ENCODE measurements around the gene NPR1.
"Not testable (repeated sequence)": the region's sequence is repeated elsewhere in the genome, so short reads cannot be mapped to it uniquely, and the experiment has no call there.

The NPR1 gene

DNA sequence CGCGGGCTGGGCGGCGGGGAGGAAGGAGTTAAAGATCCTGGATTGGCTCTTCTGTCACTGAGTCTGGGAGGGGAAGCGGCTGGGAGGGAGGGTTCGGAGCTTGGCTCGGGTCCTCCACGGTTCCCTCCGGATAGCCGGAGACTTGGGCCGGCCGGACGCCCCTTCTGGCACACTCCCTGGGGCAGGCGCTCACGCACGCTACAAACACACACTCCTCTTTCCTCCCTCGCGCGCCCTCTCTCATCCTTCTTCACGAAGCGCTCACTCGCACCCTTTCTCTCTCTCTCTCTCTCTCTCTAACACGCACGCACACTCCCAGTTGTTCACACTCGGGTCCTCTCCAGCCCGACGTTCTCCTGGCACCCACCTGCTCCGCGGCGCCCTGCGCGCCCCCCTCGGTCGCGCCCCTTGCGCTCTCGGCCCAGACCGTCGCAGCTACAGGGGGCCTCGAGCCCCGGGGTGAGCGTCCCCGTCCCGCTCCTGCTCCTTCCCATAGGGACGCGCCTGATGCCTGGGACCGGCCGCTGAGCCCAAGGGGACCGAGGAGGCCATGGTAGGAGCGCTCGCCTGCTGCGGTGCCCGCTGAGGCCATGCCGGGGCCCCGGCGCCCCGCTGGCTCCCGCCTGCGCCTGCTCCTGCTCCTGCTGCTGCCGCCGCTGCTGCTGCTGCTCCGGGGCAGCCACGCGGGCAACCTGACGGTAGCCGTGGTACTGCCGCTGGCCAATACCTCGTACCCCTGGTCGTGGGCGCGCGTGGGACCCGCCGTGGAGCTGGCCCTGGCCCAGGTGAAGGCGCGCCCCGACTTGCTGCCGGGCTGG lies at the start of gene NPR1:
Gene NPR1 (plus strand): TSS at position 170 of the 818 bp plus-strand sequence. CDS start 421 bp downstream, at position 591.
- DNase-seq (ENCODE audit: low read depth in 2 of 2): no peak

DNA sequence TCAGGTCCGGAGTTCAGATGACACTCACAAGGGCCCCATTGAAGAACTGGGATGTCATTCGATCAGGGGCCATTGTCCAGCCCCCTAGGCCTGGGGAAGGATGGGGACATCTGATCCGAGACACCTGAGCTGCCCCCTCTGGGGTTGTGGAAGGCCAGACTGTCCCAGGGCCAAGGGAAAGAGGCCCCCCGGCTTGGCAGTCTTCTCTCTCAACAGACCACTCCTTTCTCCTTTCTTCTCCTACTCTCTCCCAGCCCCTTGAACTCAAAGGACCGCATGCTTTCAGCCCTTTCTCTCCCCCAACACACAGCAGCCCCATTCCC lies 49.2 kb upstream of the NPR1 start:
- DNase-seq (ENCODE audit: low read depth in 2 of 2): no peak

GRCh38 chr1:153629971-153630370 lies 48.5 kb upstream of the NPR1 start:
- no peak for DNase-seq (ENCODE audit: low read depth in 2 of 2)

- no peak for DNase-seq (ENCODE audit: low read depth in 2 of 2)
Observed at GRCh38 chr1:153630384-153630783, 48.1 kb upstream of the NPR1 start.

DNA sequence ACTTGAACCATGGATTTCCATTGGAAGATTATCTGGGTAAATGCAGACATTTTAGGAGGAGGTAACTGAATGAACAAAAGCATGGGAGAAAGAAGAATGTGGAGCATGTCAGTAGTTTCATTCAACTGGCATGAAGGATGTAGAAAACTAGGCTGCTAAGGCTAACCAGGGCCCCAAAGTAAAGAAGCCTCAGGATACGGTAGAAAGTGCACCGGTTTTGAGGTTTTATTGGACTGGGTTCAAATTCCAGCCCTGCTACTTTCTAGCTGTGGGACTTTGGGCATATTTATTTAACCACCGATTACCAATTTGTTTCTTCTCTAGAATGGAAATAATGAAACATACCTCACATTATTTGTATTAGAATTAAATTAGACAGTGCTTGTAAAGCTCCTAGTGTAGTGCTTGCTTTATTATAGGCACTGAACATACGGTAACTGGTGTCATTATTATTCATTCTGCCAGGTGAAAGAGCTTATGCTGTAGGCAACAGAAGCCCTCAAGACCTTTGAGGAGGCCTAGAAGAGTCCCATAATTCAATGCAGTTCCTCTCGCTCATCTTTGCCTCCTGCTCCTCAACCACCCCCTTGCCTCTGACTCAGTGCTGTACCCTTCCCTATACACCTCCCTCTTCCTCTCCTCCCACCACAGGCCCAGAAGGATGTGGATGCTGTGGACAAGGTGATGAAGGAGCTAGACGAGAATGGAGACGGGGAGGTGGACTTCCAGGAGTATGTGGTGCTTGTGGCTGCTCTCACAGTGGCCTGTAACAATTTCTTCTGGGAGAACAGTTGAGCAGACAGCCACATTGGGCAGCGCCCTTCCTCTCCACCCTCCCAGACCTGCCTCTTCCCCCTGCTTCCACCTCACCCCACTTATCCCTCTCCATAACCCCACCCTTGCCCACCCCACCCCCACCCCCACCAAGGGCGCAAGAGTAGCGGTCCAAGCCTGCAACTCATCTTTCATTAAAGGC lies 47.2 kb upstream of the NPR1 start:
- no peak for DNase-seq (ENCODE audit: low read depth in 2 of 2)

DNA sequence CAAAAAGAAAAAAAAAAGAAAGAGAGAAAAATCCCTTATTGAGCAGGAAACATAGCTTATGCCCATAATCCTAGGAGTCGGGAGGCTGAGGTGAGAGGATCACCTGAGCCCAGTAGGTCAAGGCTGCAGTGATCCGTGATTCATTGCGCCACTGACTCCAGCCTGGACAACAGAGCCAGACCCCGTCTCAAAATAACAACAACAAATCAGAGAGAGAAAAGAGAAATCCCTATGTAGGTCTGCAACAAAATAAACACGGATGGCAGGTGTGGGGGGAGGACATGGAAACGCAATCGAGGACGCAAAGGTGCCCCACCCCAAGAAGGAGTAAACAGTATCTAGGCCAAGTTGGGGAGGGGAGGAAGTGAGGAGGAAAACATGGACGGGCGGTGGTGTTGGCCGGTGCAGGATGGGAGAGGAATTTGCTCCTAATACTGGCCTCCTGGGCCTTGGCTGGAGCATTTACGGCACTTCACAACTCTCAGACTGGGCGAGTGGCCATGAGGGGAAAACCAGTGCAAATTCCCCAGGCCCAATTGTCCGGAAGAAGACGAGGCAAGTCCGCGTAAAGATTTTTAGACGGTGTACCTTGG lies 45.2 kb upstream of the NPR1 start:
- DNase-seq (ENCODE audit: low read depth in 2 of 2): no peak

GRCh38 chr1:153633754-153634665 lies 44.5 kb upstream of the NPR1 start, which contains the start of gene CHTOP:
Gene CHTOP, plus strand, starts transcription at chr1:153634066. Its CDS starts 2,523 bp downstream, at chr1:153636589.
- DNase-seq (ENCODE audit: low read depth in 2 of 2): peak; percentile 96 to 97

DNA sequence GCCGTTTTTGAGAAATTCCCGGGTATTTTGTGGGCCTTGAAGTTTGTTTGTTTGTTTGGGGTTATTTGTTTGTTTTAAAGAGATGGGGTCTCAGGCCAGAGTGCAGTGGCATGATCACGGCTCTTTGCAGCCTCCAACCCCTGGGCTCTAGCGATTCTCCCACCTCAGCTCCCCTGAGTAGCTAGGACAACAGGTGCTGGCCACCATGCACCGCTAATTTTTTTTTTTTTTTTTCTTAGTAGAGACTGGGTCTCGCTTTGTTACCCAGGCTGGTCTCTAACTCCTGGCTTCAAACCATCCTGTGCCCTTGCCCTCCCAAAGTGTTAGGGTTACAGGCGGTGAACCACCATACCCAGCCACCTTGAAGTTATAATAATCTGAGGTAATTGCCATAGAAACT lies 42.6 kb upstream of the NPR1 start:
- DNase-seq (ENCODE audit: low read depth in 2 of 2): no peak

GRCh38 chr1:153636312-153636711 lies 42.2 kb upstream of the NPR1 start:
- DNase-seq (ENCODE audit: low read depth in 2 of 2): no peak

DNA sequence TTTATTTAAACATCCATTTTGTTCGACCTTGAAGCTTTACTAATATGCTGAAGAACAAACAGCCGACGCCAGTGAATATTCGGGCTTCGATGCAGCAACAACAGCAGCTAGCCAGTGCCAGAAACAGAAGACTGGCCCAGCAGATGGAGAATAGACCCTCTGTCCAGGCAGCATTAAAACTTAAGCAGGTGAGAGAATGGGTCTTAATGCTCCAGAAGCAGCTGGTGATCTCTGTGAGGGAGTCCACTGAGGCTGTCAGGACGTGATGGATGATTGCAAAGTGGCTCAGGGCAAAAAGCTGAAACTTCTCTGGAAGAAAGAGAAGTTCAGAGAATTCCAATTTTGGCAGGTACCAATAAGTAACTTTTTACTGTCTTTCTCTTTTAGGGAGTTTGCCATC lies 40.2 kb upstream of the NPR1 start:
- no peak for DNase-seq (ENCODE audit: low read depth in 2 of 2)

- no peak for DNase-seq (ENCODE audit: low read depth in 2 of 2)
Observed at GRCh38 chr1:153639280-153639679, 39.2 kb upstream of the NPR1 start.

DNA sequence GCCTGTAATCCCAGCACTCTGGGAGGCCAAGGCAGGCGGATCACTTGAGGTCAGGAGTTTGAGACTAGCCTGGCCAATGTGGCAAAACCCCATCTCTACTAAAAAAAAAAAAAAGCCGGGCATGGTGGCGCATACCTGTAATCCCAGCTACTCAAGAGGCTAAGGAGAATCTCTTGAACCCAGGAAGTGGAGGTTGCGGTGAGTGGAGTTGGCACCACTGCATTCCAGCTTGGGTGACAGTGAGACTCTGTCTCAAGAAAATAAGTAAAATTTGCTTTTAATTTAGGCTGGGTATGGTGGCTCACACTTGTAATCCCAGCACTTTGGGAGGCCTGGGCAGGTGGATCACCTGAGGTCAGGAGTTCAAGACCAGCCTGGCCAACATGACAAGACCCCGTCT lies 38.3 kb upstream of the NPR1 start:
- DNase-seq (ENCODE audit: low read depth in 2 of 2): not testable (repeated sequence)

DNA sequence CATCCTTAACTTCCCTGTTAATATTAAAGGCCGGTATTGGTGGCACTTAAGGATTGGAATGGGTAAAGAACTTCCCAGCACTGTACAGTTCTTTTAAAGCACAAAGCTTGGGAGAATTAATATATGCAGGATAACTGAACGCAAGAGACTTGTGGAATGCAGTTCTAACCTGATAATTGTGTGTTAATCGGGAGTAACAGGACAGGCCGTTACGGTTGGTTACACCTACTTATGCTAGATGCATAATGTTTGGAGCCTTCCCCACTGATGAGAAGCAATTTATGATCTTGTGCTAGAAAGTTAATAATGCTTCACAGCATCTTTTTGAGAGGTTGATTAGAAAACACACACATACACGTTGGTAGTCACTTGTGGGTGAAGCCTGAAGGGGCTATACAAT lies 37.6 kb upstream of the NPR1 start:
- DNase-seq (ENCODE audit: low read depth in 2 of 2): no peak

GRCh38 chr1:153642161-153642560 lies 36.3 kb upstream of the NPR1 start:
- DNase-seq (ENCODE audit: low read depth in 2 of 2): no peak

DNA sequence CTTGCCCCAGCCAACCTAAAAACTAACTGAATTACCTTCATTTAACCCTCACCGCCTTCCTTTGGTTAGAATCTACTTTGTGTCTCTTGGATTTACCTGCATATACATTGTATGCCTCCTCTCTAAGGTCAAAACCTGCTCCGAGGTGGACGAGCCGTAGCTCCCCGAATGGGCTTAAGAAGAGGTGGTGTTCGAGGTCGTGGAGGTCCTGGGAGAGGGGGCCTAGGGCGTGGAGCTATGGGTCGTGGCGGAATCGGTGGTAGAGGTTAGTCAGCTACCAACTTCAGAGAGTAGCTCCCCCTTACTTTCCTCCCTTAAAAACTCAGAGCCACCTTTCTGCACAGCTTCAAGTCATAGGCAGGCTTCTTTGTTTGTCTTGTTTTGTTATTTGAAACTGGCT lies 35.4 kb upstream of the NPR1 start:
- no peak for DNase-seq (ENCODE audit: low read depth in 2 of 2)

DNA sequence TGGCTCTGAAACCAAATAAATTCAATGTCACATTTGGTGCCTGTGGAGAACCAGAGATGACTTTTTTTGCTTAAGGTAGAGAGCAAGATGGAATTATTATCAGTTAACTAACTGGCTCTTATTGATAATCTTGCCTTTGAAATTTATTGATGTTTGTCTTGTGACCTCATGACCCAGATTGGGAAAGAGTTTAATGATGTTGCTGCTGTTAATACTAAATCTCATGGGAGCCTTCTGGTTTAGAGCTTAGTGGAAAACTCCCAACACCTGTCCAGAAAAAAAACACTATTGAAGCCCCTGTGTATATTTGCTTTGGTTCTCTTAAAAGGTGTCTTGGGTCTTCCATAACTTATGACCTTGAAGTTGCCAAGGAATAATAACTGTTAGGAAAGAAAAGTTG lies 34.7 kb upstream of the NPR1 start:
- DNase-seq (ENCODE audit: low read depth in 2 of 2): no peak

GRCh38 chr1:153646672-153647345 lies 31.7 kb upstream of the NPR1 start:
- no peak for DNase-seq (ENCODE audit: low read depth in 2 of 2)

- DNase-seq (ENCODE audit: low read depth in 2 of 2): no peak
Observed at GRCh38 chr1:153647346-153647714, 31.2 kb upstream of the NPR1 start.

GRCh38 chr1:153648000-153648643 lies 30.4 kb upstream of the NPR1 start:
- DNase-seq (ENCODE audit: low read depth in 2 of 2): no peak

- no peak for DNase-seq (ENCODE audit: low read depth in 2 of 2)
Observed at GRCh38 chr1:153649137-153649862, 29.2 kb upstream of the NPR1 start.
